ENCODE data around the gene FALEC.

Gene FALEC

DNA sequence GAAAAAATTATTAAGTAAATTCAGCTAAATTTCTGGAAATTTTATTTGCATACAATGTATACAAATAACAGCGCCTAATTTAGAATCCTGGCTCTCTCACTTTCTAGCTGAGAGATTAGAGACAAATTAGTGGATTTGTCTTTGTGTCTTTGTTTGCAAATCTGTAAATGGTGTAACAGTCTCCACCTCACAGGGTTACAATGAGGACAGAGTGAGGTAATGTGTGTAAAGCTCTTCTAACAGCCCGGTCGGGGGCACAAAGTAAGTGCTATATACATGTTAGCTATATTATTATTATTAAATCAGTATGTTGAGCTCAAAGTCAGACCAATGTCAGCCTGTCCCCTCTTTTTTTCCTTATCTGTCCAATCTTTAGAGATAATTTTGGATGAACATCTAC, 28.7 kb downstream of the FALEC start:
- in situ Hi-C loops (cut with MboI; ENCODE audit: low sequenced_read_pairs): no loop called here

GRCh38 chr1:150545486-150546032, 30.0 kb downstream of the FALEC start:
- in situ Hi-C loops (cut with MboI; ENCODE audit: low sequenced_read_pairs): no loop called here

GRCh38 chr1:150546294-150546937, 30.9 kb downstream of the FALEC start:
- in situ Hi-C loops (cut with MboI; ENCODE audit: low sequenced_read_pairs): no loop called here

- in situ Hi-C loops (cut with MboI; ENCODE audit: low sequenced_read_pairs): no loop called here
Observed at GRCh38 chr1:150548324-150548631, 32.7 kb downstream of the FALEC start.

GRCh38 chr1:150548632-150549495, 33.3 kb downstream of the FALEC start, which contains the start of gene ADAMTSL4:
ADAMTSL4 (plus strand) TSS chr1:150549408; CDS start chr1:150552289, 2,881 bp downstream.
- in situ Hi-C loops (cut with MboI; ENCODE audit: low sequenced_read_pairs): no loop called here

- in situ Hi-C loops (cut with MboI; ENCODE audit: low sequenced_read_pairs): loop anchor here (10.0 kb wide), 1 partner anchor 295 kb away; the partner anchor contains the start of gene CA14
Observed at GRCh38 chr1:150549496-150550221, 34.1 kb downstream of the FALEC start.

DNA sequence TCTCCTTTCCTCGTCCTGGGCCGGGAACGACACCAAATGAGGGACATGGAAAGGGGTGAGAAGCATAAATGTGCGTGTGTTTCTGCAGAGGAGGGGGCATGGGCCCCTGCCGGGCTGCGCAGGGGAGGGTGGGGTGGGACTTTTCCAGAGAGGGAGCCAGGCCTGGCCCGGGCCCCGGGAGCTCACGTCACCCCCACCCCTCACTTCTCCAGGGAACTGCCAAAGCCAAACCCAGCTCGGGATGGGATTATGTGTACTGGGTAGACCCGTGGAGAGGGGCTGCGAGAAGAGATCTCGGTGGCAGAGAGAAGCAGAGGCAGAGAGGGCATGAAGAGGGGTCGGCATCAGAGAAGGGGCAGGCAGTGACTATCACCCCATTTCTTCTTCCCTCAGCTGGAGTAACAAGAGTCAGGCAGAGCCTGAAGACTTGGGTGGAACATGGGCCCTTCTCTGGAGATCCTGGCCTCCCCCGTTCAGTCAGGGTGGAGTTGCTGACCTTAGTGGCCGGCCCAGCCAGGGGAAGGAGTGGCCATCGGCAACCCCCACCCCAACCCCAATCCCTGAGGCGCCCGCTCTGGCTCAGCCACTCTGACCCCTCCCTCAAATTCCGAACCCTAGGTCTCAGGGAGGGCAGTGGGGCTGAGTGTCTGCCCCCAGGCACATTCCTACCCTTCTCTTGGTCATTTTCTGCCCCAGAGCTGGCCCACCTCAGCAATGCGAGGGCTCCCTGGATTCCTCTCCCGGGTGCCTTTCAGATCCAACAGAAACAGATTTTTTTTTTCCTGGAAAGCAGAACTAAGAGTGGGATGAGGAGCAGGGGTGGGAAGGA, 34.9 kb downstream of the FALEC start:
- in situ Hi-C loops (cut with MboI; ENCODE audit: low sequenced_read_pairs): loop anchor here (10.0 kb wide), 1 partner anchor 296 kb away; the partner anchor contains the start of gene CA14

DNA sequence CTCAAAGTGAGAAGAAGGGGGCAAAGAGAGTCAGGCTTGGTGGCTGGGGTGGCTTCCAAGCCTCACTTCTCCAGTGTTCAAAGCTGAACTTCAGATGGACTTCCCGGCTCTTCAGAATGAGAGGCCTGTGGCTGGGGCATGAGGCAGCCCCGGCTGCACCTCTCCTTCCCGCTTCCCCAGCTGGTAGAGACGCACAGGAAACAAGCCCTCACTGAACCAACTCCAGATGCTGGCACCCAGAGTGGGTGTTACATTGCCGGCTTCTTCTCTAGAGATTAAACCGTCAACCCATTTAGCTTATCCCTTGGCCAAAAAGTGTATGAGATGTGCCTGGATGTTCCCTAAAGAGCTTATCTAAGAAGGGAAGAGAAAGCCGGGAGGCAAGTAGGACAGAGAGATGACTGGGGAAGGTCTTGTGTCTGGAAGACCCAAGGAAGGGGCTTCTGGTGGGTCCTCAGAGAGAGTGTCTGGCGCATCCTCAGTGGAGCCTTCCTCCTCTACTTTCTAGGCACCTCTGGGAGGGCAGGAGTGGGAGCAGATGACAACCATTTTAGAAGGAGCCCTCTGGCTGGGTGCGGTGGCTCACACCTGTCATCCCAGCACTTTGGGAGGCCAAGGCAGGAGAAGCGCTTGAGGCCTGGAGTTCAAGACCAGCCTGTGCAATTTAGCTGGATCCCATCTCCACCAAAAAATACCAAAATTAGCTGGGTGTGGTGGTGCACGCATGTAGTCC, 35.7 kb downstream of the FALEC start:
- in situ Hi-C loops (cut with MboI; ENCODE audit: low sequenced_read_pairs): loop anchor here (10.0 kb wide), 1 partner anchor 296 kb away; the partner anchor contains the start of gene CA14

- in situ Hi-C loops (cut with MboI; ENCODE audit: low sequenced_read_pairs): loop anchor here (10.0 kb wide), 1 partner anchor 297 kb away; the partner anchor contains the start of gene CA14
Observed at GRCh38 chr1:150551784-150552127, 36.2 kb downstream of the FALEC start.

DNA sequence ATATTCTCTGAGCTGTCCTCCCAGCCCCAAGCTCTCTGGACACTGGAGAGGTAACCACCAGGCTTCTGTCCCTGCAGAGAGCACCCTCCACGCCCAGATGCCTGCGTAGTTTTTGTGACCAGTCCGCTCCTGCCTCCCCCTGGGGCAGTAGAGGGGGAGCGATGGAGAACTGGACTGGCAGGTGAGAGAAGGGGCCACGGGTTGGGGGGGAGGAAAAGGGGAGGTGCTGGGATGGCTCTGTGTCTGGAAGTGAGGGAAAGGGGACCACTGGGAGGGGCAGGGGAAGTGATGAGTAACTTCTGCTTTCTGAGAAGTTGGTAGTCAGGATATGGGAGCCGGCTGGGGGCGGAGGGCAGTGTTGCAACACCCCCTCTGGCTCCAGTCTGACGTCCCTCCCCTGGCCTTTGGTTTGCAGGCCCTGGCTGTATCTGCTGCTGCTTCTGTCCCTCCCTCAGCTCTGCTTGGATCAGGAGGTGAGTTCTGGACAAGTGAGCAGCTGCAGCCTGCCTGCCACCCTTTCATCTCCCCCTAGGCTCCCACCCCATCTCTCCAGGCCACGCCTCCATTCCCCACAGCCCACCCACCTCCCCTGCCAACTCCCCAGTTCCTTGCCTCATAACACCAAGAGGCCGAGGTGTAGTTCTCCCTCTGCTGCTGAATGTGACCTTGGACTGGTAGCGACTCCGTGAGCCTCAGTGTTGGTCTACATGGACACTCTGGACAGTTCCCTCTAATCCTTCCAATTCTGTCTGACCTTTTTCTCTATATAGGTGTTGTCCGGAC, 36.8 kb downstream of the FALEC start:
- in situ Hi-C loops (cut with MboI; ENCODE audit: low sequenced_read_pairs): loop anchor here (10.0 kb wide), 1 partner anchor 298 kb away; the partner anchor contains the start of gene CA14

DNA sequence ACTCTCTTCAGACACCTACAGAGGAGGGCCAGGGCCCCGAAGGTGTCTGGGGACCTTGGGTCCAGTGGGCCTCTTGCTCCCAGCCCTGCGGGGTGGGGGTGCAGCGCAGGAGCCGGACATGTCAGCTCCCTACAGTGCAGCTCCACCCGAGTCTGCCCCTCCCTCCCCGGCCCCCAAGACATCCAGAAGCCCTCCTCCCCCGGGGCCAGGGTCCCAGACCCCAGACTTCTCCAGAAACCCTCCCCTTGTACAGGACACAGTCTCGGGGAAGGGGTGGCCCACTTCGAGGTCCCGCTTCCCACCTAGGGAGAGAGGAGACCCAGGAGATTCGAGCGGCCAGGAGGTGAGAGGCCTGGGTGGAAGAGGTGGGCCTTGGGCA, 37.3 kb downstream of the FALEC start:
- in situ Hi-C loops (cut with MboI; ENCODE audit: low sequenced_read_pairs): loop anchor here (10.0 kb wide), 1 partner anchor 298 kb away; the partner anchor contains the start of gene CA14

GRCh38 chr1:150553392-150554085, 38.0 kb downstream of the FALEC start:
- in situ Hi-C loops (cut with MboI; ENCODE audit: low sequenced_read_pairs): loop anchor here (10.0 kb wide), 1 partner anchor 299 kb away; the partner anchor contains the start of gene CA14

- in situ Hi-C loops (cut with MboI; ENCODE audit: low sequenced_read_pairs): loop anchor here (10.0 kb wide), 1 partner anchor 299 kb away; the partner anchor contains the start of gene CA14
Observed at GRCh38 chr1:150554086-150554452, 38.5 kb downstream of the FALEC start.

GRCh38 chr1:150555198-150555970, 39.8 kb downstream of the FALEC start:
- in situ Hi-C loops (cut with MboI; ENCODE audit: low sequenced_read_pairs): loop anchor here (10.0 kb wide), 1 partner anchor 301 kb away; the partner anchor contains the start of gene CA14

- in situ Hi-C loops (cut with MboI; ENCODE audit: low sequenced_read_pairs): loop anchor here (10.0 kb wide), 1 partner anchor 301 kb away; the partner anchor contains the start of gene CA14
Observed at GRCh38 chr1:150555971-150556865, 40.7 kb downstream of the FALEC start.

GRCh38 chr1:150557065-150557600, 41.6 kb downstream of the FALEC start:
- in situ Hi-C loops (cut with MboI; ENCODE audit: low sequenced_read_pairs): loop anchor here (10.0 kb wide), 1 partner anchor 302 kb away; the partner anchor contains the start of gene CA14
